Right lobe of liver (tissue), 6 donors: ENCODE measurements around the gene B4GALNT3. TPM values are rescaled to one million over a fixed set of nuclear protein-coding genes. Genes with fewer than 3 reads are reported as not detected.

ENCODE experiments used
- ATAC-seq, 4 donors: fragments of 200-7000 bp; cut with Tn5 transposase; one replicate each; pipeline ENCODE4 v1.9.1; 2020; ENCODE audit warnings: mild to moderate bottlenecking in 4 of 4, moderate library complexity in 4 of 4
- DNase-seq, 3 donors: peaks; one replicate each; pipeline ENCODE4 v3.0.0-alpha.2; 2020
- H3K27ac ChIP-seq, 3 donors: fragments of 200-600 bp; one replicate each; pipeline ENCODE4 v1.8.0; 2022
- H3K27me3 ChIP-seq, 2 donors: fragments of 200-600 bp; one replicate each; pipeline ENCODE4 v1.8.0; 2022
- H3K36me3 ChIP-seq, 4 donors: fragments of 200-600 bp; sonication (generic) in 1 of 4; one replicate each; pipeline versions ENCODE4 v1.5.1 to v1.8.0; 2017 to 2022; ENCODE audit warnings: control low read depth in 1 of 4
- H3K4me1 ChIP-seq, 4 donors: fragments of 200-600 bp; sonication (generic) in 1 of 4; one replicate each; pipeline versions ENCODE4 v1.5.1 to v1.8.0; 2017 to 2022; ENCODE audit warnings: control low read depth in 1 of 4
- H3K4me3 ChIP-seq, 3 donors: fragments of 200-600 bp; one replicate each; pipeline ENCODE4 v1.8.0; 2022
- H3K9me3 ChIP-seq, 4 donors: fragments of 200-600 bp; sonication (generic) in 1 of 4; one replicate each; pipeline versions ENCODE4 v1.5.1 to v1.8.0; 2017 to 2022; ENCODE audit warnings: control low read depth in 1 of 4
- POLR2A ChIP-seq: fragments of 450-650 bp; IDR thresholded peaks from one replicate; pipeline ENCODE4 v1.6.1; 2017; ENCODE audit warnings: antibody characterized with exemption, mild to moderate bottlenecking
- WGBS: methylation state at CpG from one replicate; pipeline ENCODE4 v1.1.6; 2018; ENCODE audit warnings: low coverage, low lambda C conversion rate; ENCODE audit not compliant: insufficient coverage; ENCODE audit errors: missing lambda C conversion rate; 5-methylcytosine and 5-hydroxymethylcytosine counted together
- intact Hi-C, 2 donors: fragments of 100-400 bp; cut with DNase I; formaldehyde crosslinking; loops; one replicate each; pipeline versions ENCODE4 v1.11.2 to v1.14.1; 2022
- total RNA-seq, 6 experiments: library from RNA; depleted of rRNA in 2 of 6; stranded (reverse); fragments of >200 nt in 2 of 6; fragmentation: NEBNext Ultra II Directional in 3 of 6; extraction: Animal tissue kit (Norgen Biotek cat#: 25700) in 3 of 6; gene quantifications; one replicate each; pipeline versions ENCODE4 v1.1.0 to v1.2.4, GENCODE V29; 2016 to 2023
- TF ChIP-seq, protein P1 (sequence below), 4 donors: fragments of 200-600 bp in 3 of 4; fragments of 450-650 bp in 1 of 4; IDR thresholded peaks; one replicate each; pipeline versions ENCODE4 v1.5.1 to v1.8.0; 2016 to 2022; ENCODE audit warnings: antibody characterized with exemption in 4 of 4, mild to moderate bottlenecking in 2 of 4
- donor health status: DM: no; HTN: yes; CAD: no.
- donor health status: DM: no; HTN: no; CAD: no.
- donor health status: DM: no; HTN: no; CAD: no.
- donor health status: DM: no; HTN: yes; CAD: no.
- donor health status: DM: no; HTN: yes; CAD: no.

B4GALNT3 gene
- total RNA-seq, 6 experiments from 2014 or later, result 0.12 to 2.0 (median 0.38) TPM

DNA sequence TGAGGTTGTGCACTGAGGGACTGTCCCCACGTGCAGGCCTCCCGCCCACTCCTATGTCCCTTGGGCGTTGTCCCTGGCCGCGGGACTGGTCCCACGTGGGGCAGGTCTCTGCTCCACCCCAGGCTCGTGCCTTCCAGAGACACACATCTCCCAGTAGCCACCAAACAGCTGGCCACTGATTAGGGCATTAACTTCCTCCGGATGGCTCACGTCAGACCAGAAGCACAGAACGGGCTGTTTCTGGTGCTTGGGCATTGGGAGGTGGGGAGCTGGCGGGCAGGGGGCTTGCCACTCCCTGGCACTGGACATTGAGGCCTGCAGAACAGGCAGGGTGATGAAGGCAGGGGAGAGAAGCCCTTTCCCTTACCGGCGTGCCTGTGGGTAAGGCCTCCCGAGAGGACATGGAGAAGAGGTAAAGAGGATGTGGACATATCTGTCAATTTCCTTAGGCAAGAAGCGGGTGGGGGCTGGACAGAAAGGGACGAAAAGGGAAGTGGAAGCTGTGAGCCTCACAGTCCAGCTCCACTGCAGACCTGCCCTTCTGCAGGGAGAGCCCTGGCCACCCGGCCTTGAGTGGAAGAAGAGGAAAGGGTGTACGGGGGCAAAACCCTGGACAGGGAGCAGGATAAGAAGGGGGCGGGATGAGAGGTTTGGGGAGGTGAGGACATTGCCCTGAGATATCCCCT is 102.3 kb downstream of the B4GALNT3 start:
- WGBS, result 44% methylated on average over 16 of the region's 19 CpGs
- peak; percentile 53 to 72 (median 56) for ATAC-seq
- Histone ChIP-seq H3K9me3 (no peaks in the 10 kb centered on the region), H3K27ac (peak overlapping the region in 2 of 3 donors; percentile 59 to 63), H3K4me1 (peaks cover 0 to 5% (median 0%) of the 10 kb centered on the region in 4 donors), H3K36me3 (no peaks in the 10 kb centered on the region), H3K27me3 (no peaks in the 10 kb centered on the region), H3K4me3 (peak overlapping the region in 1 of 3 donors; percentile 10)
- TF ChIP-seq, protein P1, sequence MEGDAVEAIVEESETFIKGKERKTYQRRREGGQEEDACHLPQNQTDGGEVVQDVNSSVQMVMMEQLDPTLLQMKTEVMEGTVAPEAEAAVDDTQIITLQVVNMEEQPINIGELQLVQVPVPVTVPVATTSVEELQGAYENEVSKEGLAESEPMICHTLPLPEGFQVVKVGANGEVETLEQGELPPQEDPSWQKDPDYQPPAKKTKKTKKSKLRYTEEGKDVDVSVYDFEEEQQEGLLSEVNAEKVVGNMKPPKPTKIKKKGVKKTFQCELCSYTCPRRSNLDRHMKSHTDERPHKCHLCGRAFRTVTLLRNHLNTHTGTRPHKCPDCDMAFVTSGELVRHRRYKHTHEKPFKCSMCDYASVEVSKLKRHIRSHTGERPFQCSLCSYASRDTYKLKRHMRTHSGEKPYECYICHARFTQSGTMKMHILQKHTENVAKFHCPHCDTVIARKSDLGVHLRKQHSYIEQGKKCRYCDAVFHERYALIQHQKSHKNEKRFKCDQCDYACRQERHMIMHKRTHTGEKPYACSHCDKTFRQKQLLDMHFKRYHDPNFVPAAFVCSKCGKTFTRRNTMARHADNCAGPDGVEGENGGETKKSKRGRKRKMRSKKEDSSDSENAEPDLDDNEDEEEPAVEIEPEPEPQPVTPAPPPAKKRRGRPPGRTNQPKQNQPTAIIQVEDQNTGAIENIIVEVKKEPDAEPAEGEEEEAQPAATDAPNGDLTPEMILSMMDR (IDR thresholded peaks at IDR 0.05), result no peak
- no peak for TF ChIP-seq POLR2A
- peak in 2 of 3 donors; percentile 63 to 74 for DNase-seq
- intact Hi-C loops, result loop anchor here in 1 of 2 donors (10.0 kb wide), 1 partner anchor 253 kb away; no protein-coding TSS in a partner anchor

DNA sequence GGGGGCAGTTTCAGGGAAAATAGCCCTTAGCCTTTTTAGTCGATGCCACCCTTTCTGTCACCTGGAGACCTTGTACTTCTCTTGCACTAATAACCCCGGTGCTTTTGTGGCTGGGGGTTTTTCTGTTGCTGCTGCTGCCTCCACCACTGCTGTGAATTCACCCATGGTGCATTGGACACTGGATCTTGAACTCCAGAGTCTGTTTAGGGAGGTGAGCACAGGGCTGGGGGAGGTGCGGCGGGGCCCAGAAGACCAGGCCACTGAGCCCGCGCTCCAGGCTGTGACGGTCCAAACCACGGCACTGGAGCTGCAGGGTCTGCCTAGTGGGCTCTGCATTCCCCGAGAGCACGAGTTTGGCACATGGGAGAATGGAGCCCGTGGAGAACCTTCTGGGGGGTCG is 102.9 kb downstream of the B4GALNT3 start:
- Histone ChIP-seq H3K27ac (no peak overlapping the region), H3K4me3 (no peak overlapping the region), H3K27me3 (no peaks in the 10 kb centered on the region), H3K36me3 (no peaks in the 10 kb centered on the region), H3K9me3 (no peaks in the 10 kb centered on the region), H3K4me1 (peaks cover 0 to 5% (median 0%) of the 10 kb centered on the region in 4 donors)
- DNase-seq, result no peak
- intact Hi-C loops, result loop anchor here in 1 of 2 donors (10.0 kb wide), 1 partner anchor 252 kb away; no protein-coding TSS in a partner anchor
- 59% methylated on average over 5 of the region's 12 CpGs for WGBS
- TF ChIP-seq POLR2A, result no peak
- TF ChIP-seq, protein P1 (IDR thresholded peaks at IDR 0.05), result no peak
- ATAC-seq, result no peak

DNA sequence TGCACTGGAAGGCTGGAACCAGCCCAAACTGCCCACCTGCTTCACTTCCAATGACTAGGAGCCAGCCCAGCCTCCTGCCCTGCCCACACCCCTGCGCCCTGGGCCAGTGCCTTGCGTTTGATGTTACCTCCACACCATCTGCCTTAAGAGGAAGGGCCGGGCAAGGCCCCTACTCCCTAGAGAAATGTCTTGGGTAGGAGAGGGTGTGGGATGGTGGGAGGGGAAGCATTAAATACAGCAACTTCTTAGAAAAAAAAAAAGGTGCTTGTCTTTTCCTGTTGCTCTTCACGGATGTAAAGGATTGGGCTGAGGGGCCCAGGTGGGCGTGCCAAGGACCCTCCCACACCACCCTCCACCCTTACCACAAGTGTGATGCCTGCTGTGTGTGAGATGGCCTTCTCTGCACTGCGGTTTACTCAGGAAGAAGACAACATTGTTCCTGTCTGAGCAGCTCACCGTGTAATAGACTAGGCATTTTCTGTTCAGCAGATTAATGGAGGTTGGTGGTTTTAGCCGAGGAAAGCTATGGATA is 103.6 kb downstream of the B4GALNT3 start:
- DNase-seq (no peak), ATAC-seq (peak in 3 of 4 donors; percentile 7 to 35 (median 25))
- WGBS, result 49% methylated on average over 6 of the region's 8 CpGs
- intact Hi-C loops, result loop anchor here in 1 of 2 donors (10.0 kb wide), 1 partner anchor 251 kb away; no protein-coding TSS in a partner anchor
- TF ChIP-seq, protein P1 (IDR thresholded peaks at IDR 0.05), result no peak
- TF ChIP-seq POLR2A, result no peak
- Histone ChIP-seq H3K36me3 (no peaks in the 10 kb centered on the region), H3K27ac (no peak overlapping the region), H3K4me1 (peaks cover 0 to 5% (median 0%) of the 10 kb centered on the region in 4 donors), H3K9me3 (no peaks in the 10 kb centered on the region), H3K27me3 (no peaks in the 10 kb centered on the region), H3K4me3 (no peak overlapping the region)

DNA sequence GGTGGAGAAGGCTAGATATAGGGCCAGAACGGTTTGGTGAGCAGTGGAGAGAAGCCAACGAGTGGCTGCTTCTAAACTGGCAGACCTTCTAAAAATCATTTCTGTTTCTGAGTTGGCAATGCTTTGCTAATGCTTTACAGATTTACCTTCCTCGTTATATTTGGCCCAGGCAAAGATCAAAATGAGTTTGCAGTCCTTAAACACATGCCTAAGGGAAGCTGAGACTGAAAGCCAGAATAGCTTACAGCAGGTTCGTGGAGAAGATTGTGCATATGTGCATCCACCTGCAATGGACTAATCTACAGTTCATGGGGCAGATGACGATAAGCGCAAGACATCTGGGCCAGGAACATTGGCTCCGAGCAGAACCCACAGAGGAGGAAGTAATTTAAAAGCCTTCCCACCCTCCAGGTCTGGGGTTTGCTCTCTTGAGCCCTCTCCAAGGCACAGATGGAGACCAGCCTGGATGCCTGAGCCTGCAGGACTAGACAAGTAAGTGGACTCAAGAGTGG is 104.1 kb downstream of the B4GALNT3 start:
- no peak for TF ChIP-seq POLR2A
- TF ChIP-seq, protein P1 (IDR thresholded peaks at IDR 0.05), result no peak
- Histone ChIP-seq H3K4me1 (peaks cover 0 to 6% (median 0%) of the 10 kb centered on the region in 4 donors), H3K9me3 (no peaks in the 10 kb centered on the region), H3K27me3 (no peaks in the 10 kb centered on the region), H3K27ac (no peak overlapping the region), H3K4me3 (no peak overlapping the region), H3K36me3 (no peaks in the 10 kb centered on the region)
- intact Hi-C loops, result loop anchor here in 1 of 2 donors (10.0 kb wide), 1 partner anchor 251 kb away; no protein-coding TSS in a partner anchor
- no peak for DNase-seq
- no peak for ATAC-seq
- 27% methylated on average over 7 of the region's 7 CpGs for WGBS
